Vagina (tissue), 2 donors: Measurements from ENCODE around the gene ZNF787. TPM values are rescaled to one million over a fixed set of nuclear protein-coding genes. Genes with fewer than 3 reads are reported as not detected.

ENCODE experiments used
- DNase-seq, 2 donors: peaks; one replicate each; pipeline ENCODE4 v3.0.0-alpha.2; 2017; ENCODE audit errors: extremely low spot score in 2 of 2
- H3K27ac ChIP-seq: fragments of 200-600 bp; sonication (generic); one replicate; pipeline ENCODE4 v1.5.1; 2019
- H3K27me3 ChIP-seq: fragments of 200-600 bp; sonication (generic); one replicate; pipeline ENCODE4 v1.5.1; 2019
- H3K36me3 ChIP-seq, 2 donors: fragments of 200-600 bp; sonication (generic); one replicate each; pipeline ENCODE4 v1.5.1; 2017 to 2019
- H3K4me1 ChIP-seq: fragments of 200-600 bp; sonication (generic); one replicate; pipeline ENCODE4 v1.5.1; 2019
- H3K4me3 ChIP-seq, 2 donors: fragments of 200-600 bp; sonication (generic); 1 replicate in 1 of 2; 2 replicates in 1 of 2; pipeline ENCODE4 v1.5.1; 2016 to 2019
- H3K9me3 ChIP-seq: fragments of 200-600 bp; sonication (generic); one replicate; pipeline ENCODE4 v1.5.1; 2019
- POLR2A ChIP-seq, 2 donors: fragments of 450-650 bp; IDR thresholded peaks; one replicate each; pipeline ENCODE4 v1.6.1; 2017; ENCODE audit warnings: antibody characterized with exemption in 2 of 2, mild to moderate bottlenecking in 2 of 2, moderate library complexity in 2 of 2
- POLR2AphosphoS5 ChIP-seq, 2 donors: sonication (generic); formaldehyde crosslinking; IDR thresholded peaks; one replicate each; pipeline ENCODE4 v1.9.0; 2017; ENCODE audit warnings: antibody characterized with exemption in 2 of 2, mild to moderate bottlenecking in 2 of 2, low read depth in 1 of 2; ENCODE audit not compliant: insufficient read depth in 1 of 2
- intact Hi-C: fragments of 100-400 bp; cut with DNase I; formaldehyde crosslinking; loops from one replicate; pipeline ENCODE4 v1.15.1; 2023
- total RNA-seq: library from RNA; depleted of rRNA; stranded (reverse); fragments of >200 nt; gene quantifications from one replicate; pipeline ENCODE4 v1.2.3, GENCODE V29; 2016
- TF ChIP-seq, protein P1 (sequence below), 3 experiments: fragments of 450-650 bp in 2 of 3; fragments of 200-600 bp in 1 of 3; sonication (generic) in 1 of 3; IDR thresholded peaks; one replicate each; pipeline ENCODE4 v1.5.1; 2017 to 2019; ENCODE audit warnings: antibody characterized with exemption in 3 of 3, mild to moderate bottlenecking in 2 of 3, moderate library complexity in 2 of 3

Gene ZNF787
- total RNA-seq, 1 donor from 2014 or later = 13.5 TPM

DNA sequence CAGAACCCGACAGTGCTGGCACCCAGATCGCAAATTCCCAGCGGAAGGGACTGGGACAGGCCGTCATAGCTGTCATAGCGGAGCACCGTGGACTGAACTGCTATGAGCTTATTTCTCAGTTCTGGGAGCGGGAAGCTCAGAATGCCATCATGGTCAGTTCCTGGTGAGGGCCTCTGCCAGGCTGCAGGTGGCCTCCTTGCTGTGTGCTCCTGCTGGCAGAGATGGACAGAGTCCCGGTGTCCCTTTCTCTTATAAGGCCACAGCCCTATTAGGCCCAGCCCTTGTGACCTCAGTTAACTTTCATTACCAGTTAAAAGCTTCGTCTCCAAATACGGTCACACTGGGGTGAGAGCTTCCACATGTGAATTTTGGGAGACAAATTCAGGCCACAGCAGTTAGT is 24.6 kb upstream of the ZNF787 start:
- H3K4me3 ChIP-seq = no peak overlapping the region
- no peaks in the 10 kb centered on the region for H3K9me3 ChIP-seq
- H3K27ac ChIP-seq = no peak overlapping the region
- TF ChIP-seq, protein P1, sequence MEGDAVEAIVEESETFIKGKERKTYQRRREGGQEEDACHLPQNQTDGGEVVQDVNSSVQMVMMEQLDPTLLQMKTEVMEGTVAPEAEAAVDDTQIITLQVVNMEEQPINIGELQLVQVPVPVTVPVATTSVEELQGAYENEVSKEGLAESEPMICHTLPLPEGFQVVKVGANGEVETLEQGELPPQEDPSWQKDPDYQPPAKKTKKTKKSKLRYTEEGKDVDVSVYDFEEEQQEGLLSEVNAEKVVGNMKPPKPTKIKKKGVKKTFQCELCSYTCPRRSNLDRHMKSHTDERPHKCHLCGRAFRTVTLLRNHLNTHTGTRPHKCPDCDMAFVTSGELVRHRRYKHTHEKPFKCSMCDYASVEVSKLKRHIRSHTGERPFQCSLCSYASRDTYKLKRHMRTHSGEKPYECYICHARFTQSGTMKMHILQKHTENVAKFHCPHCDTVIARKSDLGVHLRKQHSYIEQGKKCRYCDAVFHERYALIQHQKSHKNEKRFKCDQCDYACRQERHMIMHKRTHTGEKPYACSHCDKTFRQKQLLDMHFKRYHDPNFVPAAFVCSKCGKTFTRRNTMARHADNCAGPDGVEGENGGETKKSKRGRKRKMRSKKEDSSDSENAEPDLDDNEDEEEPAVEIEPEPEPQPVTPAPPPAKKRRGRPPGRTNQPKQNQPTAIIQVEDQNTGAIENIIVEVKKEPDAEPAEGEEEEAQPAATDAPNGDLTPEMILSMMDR (IDR thresholded peaks at IDR 0.05) = no peak
- intact Hi-C loops = no loop called here
- H3K27me3 ChIP-seq = no peaks in the 10 kb centered on the region
- DNase-seq = no peak
- peaks cover 0 to 22% of the 10 kb centered on the region in 2 donors for H3K36me3 ChIP-seq
- H3K4me1 ChIP-seq = peaks cover 21% of the 10 kb centered on the region

DNA sequence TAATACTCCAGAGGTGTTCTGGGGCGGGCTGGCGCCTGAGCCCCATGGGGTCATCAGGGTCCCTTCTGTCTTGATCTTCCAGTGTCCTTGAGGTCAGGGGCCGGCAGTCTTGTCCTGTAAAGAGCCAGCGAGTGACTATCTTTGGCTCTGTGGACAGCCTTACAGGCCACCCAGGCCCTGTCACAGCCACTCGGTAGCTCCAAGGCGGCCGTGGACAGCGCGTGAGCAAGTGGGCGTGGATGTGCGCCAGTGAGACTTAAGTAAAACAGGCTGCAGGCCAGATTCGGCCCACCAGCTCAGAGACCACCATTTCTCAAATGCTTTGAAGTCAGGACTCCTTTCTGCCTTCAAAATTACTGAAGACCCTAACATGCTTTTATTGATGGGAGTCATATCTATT is 23.7 kb upstream of the ZNF787 start:
- Histone ChIP-seq H3K27me3 (no peaks in the 10 kb centered on the region), H3K4me1 (peaks cover 25% of the 10 kb centered on the region), H3K36me3 (peaks cover 0 to 22% of the 10 kb centered on the region in 2 donors), H3K9me3 (no peaks in the 10 kb centered on the region), H3K27ac (no peak overlapping the region), H3K4me3 (no peak overlapping the region)
- intact Hi-C loops = loop anchor here (5.0 kb wide), 1 partner anchor 38 kb away; no protein-coding TSS in a partner anchor
- DNase-seq = no peak
- no peak for TF ChIP-seq POLR2AphosphoS5 (IDR thresholded peaks at IDR 0.05; ENCODE audit: insufficient read depth in 1 of 2, low read depth in 1 of 2)
- TF ChIP-seq POLR2A (IDR thresholded peaks at IDR 0.05) = no peak
- TF ChIP-seq, protein P1 (IDR thresholded peaks at IDR 0.05) = no peak

DNA sequence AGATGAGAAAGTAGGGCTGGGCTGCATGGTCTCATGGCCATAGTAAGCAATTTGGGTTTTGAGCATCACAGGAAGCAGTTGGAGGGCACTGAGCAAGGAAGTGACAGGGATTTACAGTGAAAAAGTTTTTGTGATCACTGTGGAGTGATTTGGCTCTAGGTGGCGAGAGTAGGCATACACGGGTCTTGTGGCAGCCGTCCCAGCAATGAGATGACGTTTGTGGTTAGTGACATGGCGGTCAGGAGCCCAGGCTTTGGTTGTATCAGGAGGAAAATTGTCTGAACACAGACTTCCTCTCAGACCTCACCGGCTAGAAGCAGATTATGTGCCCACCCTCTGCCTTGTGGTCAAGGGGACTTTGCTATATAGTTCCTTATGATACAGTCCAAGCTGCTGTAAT is 23.3 kb upstream of the ZNF787 start:
- Histone ChIP-seq H3K9me3 (no peaks in the 10 kb centered on the region), H3K36me3 (peaks cover 0 to 22% of the 10 kb centered on the region in 2 donors), H3K4me3 (no peak overlapping the region), H3K27ac (no peak overlapping the region), H3K4me1 (peaks cover 27% of the 10 kb centered on the region), H3K27me3 (no peaks in the 10 kb centered on the region)
- intact Hi-C loops = loop anchor here (5.0 kb wide), 1 partner anchor 37 kb away; no protein-coding TSS in a partner anchor
- no peak for DNase-seq
- TF ChIP-seq, protein P1 (IDR thresholded peaks at IDR 0.05) = no peak

DNA sequence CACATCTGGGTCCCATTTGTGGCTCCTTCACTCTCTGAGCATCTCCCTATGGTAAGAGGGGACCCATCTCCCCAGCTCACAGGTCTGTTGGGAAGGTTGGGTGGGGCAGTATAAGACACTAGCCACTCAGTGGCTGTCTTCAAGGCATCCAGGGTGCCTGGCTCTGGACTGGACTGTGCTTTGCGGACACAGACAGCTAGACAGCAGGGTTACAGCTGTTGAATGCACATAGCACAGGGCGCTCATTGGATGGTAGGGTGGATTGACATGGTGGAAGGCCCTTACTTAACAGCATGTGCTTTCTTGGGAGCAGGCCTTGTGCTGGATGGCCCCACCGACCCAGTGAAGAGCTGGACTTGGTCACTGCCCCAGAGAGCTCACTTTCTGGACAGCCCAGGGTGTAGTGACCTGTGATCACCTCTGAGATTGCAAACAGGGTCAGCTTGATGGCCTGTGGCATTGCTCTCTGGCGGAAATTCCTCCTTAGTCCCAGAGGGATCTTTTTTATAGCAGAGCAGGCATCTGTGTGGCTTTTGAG is 21.9 kb upstream of the ZNF787 start:
- Histone ChIP-seq H3K9me3 (no peaks in the 10 kb centered on the region), H3K4me1 (peaks cover 27% of the 10 kb centered on the region), H3K4me3 (no peak overlapping the region), H3K27me3 (no peaks in the 10 kb centered on the region), H3K27ac (no peak overlapping the region), H3K36me3 (peaks cover 0 to 13% of the 10 kb centered on the region in 2 donors)
- no peak for DNase-seq
- TF ChIP-seq POLR2AphosphoS5 (IDR thresholded peaks at IDR 0.05; ENCODE audit: insufficient read depth in 1 of 2, low read depth in 1 of 2) (no peak), POLR2A (IDR thresholded peaks at IDR 0.05) (no peak)
- TF ChIP-seq, protein P1 (IDR thresholded peaks at IDR 0.05) = no peak
- intact Hi-C loops = loop anchor here (5.0 kb wide), 1 partner anchor 36 kb away; no protein-coding TSS in a partner anchor

DNA sequence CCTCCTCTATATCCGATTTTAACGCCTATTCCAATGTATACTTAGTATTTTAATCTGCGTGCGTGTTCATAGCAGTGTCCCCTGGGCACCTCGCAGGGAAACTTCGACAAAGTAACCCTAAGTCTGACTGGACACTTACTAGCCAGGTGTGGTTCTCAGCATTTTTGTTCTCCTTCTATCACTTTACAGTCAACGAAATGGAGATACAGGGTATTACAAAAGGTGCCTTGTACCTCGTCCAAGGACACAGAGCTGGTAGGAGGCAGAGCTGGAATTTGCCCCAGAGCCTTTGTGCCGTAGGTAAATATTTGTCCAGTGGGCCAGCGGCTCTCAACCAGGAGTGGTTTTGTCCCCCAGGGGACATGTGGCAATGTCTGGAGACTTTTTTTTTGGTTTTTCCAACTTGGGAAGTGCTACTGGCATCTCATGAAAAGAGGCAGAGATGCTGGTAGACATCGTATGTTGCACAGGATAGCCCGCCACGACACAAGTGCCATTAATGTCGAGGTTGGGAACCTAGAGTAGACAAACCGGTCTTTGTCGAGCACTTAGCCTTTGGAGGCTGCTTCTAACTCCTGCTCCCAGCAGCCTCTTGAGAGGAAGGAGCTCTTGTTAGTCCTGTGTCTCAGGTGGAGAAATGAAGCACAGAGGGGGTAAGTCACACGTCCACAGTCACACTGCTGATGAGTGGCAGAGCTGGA is 21.1 kb upstream of the ZNF787 start:
- no peak for DNase-seq

More for the DNA sequence above, 21.1 kb upstream of the ZNF787 start:
- peaks cover 27% of the 10 kb centered on the region for H3K4me1 ChIP-seq
- intact Hi-C loops = loop anchor here (5.0 kb wide), 1 partner anchor 35 kb away; no protein-coding TSS in a partner anchor
- H3K9me3 ChIP-seq = no peaks in the 10 kb centered on the region
- peaks cover 0 to 6% of the 10 kb centered on the region in 2 donors for H3K36me3 ChIP-seq
- H3K4me3 ChIP-seq = peak overlapping the region; percentile 57 to 76
- TF ChIP-seq POLR2AphosphoS5 (IDR thresholded peaks at IDR 0.05; ENCODE audit: insufficient read depth in 1 of 2, low read depth in 1 of 2) = no peak
- TF ChIP-seq, protein P1 (IDR thresholded peaks at IDR 0.05) = no peak
- no peak for TF ChIP-seq POLR2A (IDR thresholded peaks at IDR 0.05)
- H3K27me3 ChIP-seq = no peaks in the 10 kb centered on the region
- peak overlapping the region; percentile 88 for H3K27ac ChIP-seq
